HG03045 (cell line): ENCODE data around the gene PDE2A.
"Not testable (repeated sequence)": the region's sequence is repeated elsewhere in the genome, so short reads cannot be mapped to it uniquely, and the experiment has no call there.

ENCODE experiments used
- ATAC-seq: cut with Tn5 transposase; IDR thresholded peaks from one replicate; pipeline ENCODE4 v1.9.1; 2021; ENCODE audit warnings: mild to moderate bottlenecking, moderate library complexity; ENCODE audit not compliant: unreplicated experiment

Gene PDE2A

GRCh38 chr11:72560864-72561263 is 113.4 kb downstream of the PDE2A start:
- not testable (repeated sequence) for ATAC-seq

- ATAC-seq: no peak
Observed at GRCh38 chr11:72556433-72556832, 117.8 kb downstream of the PDE2A start.

GRCh38 chr11:72555014-72555522 is 119.2 kb downstream of the PDE2A start:
- not testable (repeated sequence) for ATAC-seq

- ATAC-seq: no peak
Observed at GRCh38 chr11:72553706-72554105, 120.5 kb downstream of the PDE2A start.

GRCh38 chr11:72552399-72552910 is 121.8 kb downstream of the PDE2A start:
- no peak for ATAC-seq

- ATAC-seq: no peak
Observed at GRCh38 chr11:72551571-72551970, 122.7 kb downstream of the PDE2A start.

GRCh38 chr11:72548463-72548862 is 125.8 kb downstream of the PDE2A start:
- no peak for ATAC-seq

GRCh38 chr11:72546866-72547265 is 127.4 kb downstream of the PDE2A start:
- ATAC-seq: no peak

- ATAC-seq: no peak
Observed at GRCh38 chr11:72544589-72544988, 129.6 kb downstream of the PDE2A start.

GRCh38 chr11:72543849-72544542 is 130.2 kb downstream of the PDE2A start:
- ATAC-seq: no peak

GRCh38 chr11:72541257-72541974 is 132.8 kb downstream of the PDE2A start:
- no peak for ATAC-seq

- ATAC-seq: no peak
Observed at GRCh38 chr11:72537051-72537450, 137.2 kb downstream of the PDE2A start.

GRCh38 chr11:72535194-72535547 is 139.1 kb downstream of the PDE2A start:
- no peak for ATAC-seq

- ATAC-seq: no peak
Observed at GRCh38 chr11:72534371-72535193, 139.6 kb downstream of the PDE2A start.

GRCh38 chr11:72529068-72529467 is 145.2 kb downstream of the PDE2A start:
- ATAC-seq: no peak

- ATAC-seq: no peak
Observed at GRCh38 chr11:72528121-72528520, 146.1 kb downstream of the PDE2A start.
